Neutrophil (primary cell): ENCODE data around the gene DMP1.
"Not testable (repeated sequence)": the region's sequence is repeated elsewhere in the genome, so short reads cannot be mapped to it uniquely, and the experiment has no call there.

Experiments
- H3K27ac ChIP-seq: fragments of 200-600 bp; sonication (generic); 2 replicates; pipeline ENCODE4 v1.5.1; 2016; ENCODE audit warnings: mild to moderate bottlenecking, moderate library complexity
- H3K27me3 ChIP-seq: fragments of 200-600 bp; sonication (generic); 2 replicates; pipeline ENCODE4 v1.6.0; 2016; ENCODE audit warnings: mild to moderate bottlenecking
- H3K36me3 ChIP-seq: fragments of 200-600 bp; sonication (generic); 2 replicates; pipeline ENCODE4 v1.5.1; 2017
- H3K4me1 ChIP-seq, 2 experiments: fragments of 200-600 bp in 1 of 2; sonication (generic) in 1 of 2; 1 replicate in 1 of 2; 2 replicates in 1 of 2; pipeline versions ENCODE4 v1.5.1 to v1.6.1; 2013 to 2016; ENCODE audit warnings: low read depth in 1 of 2, low read length in 1 of 2, mild to moderate bottlenecking in 1 of 2, moderate library complexity in 1 of 2; ENCODE audit not compliant: control insufficient read depth in 1 of 2, insufficient read depth in 1 of 2
- H3K4me3 ChIP-seq, 2 experiments: fragments of 200-600 bp in 1 of 2; sonication (generic) in 1 of 2; 1 replicate in 1 of 2; 2 replicates in 1 of 2; pipeline ENCODE4 v1.5.1; 2013 to 2016; ENCODE audit warnings: low read depth in 1 of 2, low read length in 1 of 2, mild to moderate bottlenecking in 1 of 2, moderate library complexity in 1 of 2
- H3K9me3 ChIP-seq: fragments of 200-600 bp; sonication (generic); 2 replicates; pipeline ENCODE4 v1.5.1; 2016
- TF ChIP-seq, protein P1 (sequence below): fragments of 200-600 bp; sonication (generic); IDR thresholded peaks from 2 replicates; pipeline ENCODE4 v1.5.1; 2016; ENCODE audit warnings: antibody characterized with exemption

DMP1 gene

GRCh38 chr4:87680271-87680670 is 30.2 kb downstream of the DMP1 start:
- no peaks in the 10 kb centered on the region for H3K36me3 ChIP-seq
- no peaks in the 10 kb centered on the region for H3K27me3 ChIP-seq
- no peaks in the 10 kb centered on the region for H3K9me3 ChIP-seq
- no peak overlapping the region for H3K27ac ChIP-seq
- H3K4me3 ChIP-seq, result no peak overlapping the region
- TF ChIP-seq, protein P1, sequence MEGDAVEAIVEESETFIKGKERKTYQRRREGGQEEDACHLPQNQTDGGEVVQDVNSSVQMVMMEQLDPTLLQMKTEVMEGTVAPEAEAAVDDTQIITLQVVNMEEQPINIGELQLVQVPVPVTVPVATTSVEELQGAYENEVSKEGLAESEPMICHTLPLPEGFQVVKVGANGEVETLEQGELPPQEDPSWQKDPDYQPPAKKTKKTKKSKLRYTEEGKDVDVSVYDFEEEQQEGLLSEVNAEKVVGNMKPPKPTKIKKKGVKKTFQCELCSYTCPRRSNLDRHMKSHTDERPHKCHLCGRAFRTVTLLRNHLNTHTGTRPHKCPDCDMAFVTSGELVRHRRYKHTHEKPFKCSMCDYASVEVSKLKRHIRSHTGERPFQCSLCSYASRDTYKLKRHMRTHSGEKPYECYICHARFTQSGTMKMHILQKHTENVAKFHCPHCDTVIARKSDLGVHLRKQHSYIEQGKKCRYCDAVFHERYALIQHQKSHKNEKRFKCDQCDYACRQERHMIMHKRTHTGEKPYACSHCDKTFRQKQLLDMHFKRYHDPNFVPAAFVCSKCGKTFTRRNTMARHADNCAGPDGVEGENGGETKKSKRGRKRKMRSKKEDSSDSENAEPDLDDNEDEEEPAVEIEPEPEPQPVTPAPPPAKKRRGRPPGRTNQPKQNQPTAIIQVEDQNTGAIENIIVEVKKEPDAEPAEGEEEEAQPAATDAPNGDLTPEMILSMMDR, result no peak
- H3K4me1 ChIP-seq, result no peaks in the 10 kb centered on the region

- Histone ChIP-seq H3K4me3 (no peak overlapping the region), H3K9me3 (peaks cover 3% of the 10 kb centered on the region), H3K27ac (no peak overlapping the region), H3K36me3 (no peaks in the 10 kb centered on the region), H3K4me1 (no peaks in the 10 kb centered on the region), H3K27me3 (no peaks in the 10 kb centered on the region)
- TF ChIP-seq, protein P1, result no peak
These were observed 38.2 kb downstream of the DMP1 start for GRCh38 chr4:87688316-87688715.

DNA sequence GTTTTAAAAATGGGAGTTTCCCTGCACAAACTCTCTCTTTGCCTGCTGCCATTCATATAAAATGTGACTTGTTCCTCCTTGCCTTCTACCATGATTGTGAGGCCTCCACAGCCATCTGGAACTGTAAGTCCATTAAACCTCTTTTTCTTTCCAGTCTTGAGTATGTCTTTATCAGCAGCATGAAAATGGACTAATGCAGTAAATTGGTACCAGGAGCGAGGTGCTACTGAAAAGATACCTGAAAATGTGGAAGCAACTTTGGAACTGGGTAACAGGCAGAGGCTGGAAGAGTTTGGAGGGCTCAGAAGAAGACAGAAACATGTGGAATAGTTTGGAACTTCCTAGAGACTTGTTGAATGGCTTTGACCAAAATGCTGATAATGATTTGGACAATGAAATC is 40.9 kb downstream of the DMP1 start:
- H3K27me3 ChIP-seq, H3K27ac ChIP-seq, H3K36me3 ChIP-seq, H3K9me3 ChIP-seq, H3K4me3 ChIP-seq, H3K4me1 ChIP-seq: not testable (repeated sequence)

DNA sequence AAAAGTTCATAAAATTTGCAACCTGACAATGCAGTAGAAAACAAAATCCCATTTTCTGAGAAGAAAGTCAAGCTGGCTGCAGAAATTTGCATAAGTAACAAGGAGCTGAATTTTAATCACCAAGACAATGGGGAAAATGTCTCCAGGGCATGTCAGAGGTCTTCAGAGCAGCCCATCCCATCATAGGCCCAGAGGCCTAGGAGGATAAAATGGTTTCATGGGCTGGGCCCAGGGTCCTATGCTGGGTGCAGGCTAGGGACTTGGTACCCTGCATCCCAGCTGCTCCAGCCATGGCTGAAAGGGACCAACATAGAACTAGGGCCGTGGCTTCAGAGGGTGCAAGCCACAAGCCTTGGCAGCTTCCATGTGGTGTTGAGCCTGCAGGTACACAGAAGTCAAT is 42.0 kb downstream of the DMP1 start:
- not testable (repeated sequence) for H3K36me3 ChIP-seq, H3K4me1 ChIP-seq

DNA sequence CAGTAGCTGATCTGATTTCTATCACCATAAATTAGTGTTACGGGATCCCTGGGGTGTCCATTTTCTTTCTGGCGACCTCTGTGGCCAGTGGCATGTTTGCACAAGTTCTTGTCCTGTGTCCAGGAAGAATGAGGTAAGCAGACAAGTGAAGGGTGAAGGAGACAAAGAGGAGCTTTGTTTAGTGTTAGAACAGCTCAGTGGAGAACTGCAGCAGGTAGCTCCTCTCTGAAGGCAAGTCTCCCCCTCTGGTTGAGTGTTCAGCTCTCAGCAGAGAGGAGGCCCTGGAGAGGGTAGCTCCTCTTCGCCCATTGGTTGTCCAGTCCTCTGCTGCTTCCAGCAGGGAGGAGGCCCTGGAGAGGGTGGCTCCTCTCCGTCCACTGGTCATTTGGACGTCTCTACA is 47.2 kb downstream of the DMP1 start:
- Histone ChIP-seq H3K27me3 (no peaks in the 10 kb centered on the region), H3K9me3 (no peaks in the 10 kb centered on the region), H3K36me3 (no peaks in the 10 kb centered on the region), H3K27ac (no peak overlapping the region), H3K4me1 (no peaks in the 10 kb centered on the region), H3K4me3 (no peak overlapping the region)
- TF ChIP-seq, protein P1, result no peak

More for the DNA sequence above, 42.0 kb downstream of the DMP1 start:
- H3K27ac ChIP-seq, H3K27me3 ChIP-seq, H3K4me3 ChIP-seq, H3K9me3 ChIP-seq: not testable (repeated sequence)

DNA sequence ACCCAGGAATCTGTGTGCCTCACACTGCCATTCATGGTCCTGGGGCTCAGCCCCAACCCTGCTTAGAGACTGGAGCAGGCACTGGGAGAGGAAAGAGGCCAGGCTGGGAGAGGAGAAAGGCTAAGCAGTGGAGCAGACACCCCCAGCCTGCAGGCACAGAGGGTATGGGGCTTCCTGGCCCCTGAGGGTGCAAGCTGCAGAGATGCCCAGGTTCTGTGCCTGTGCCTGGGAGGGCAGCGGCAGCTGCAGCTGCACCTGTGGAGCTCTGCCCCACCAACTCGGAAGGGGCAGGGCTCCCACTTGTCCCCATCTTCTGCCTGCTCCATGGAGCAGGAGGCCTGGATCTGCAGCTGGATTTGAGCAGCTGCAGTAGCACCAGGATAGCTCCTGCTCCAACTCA is 47.9 kb downstream of the DMP1 start:
- no peaks in the 10 kb centered on the region for H3K9me3 ChIP-seq
- no peaks in the 10 kb centered on the region for H3K4me1 ChIP-seq
- no peak overlapping the region for H3K27ac ChIP-seq
- TF ChIP-seq, protein P1, result no peak
- no peaks in the 10 kb centered on the region for H3K36me3 ChIP-seq
- no peaks in the 10 kb centered on the region for H3K27me3 ChIP-seq
- no peak overlapping the region for H3K4me3 ChIP-seq

GRCh38 chr4:87698394-87698793 is 48.3 kb downstream of the DMP1 start:
- TF ChIP-seq, protein P1, result no peak
- no peak overlapping the region for H3K4me3 ChIP-seq
- H3K4me1 ChIP-seq, result no peaks in the 10 kb centered on the region
- H3K9me3 ChIP-seq, result no peaks in the 10 kb centered on the region
- no peak overlapping the region for H3K27ac ChIP-seq
- H3K27me3 ChIP-seq, result no peaks in the 10 kb centered on the region
- H3K36me3 ChIP-seq, result no peaks in the 10 kb centered on the region
